HuH-7 (cell line): Measurements from ENCODE around the gene IRF8.

Experiments used
- DNase-seq: peaks from one replicate; pipeline ENCODE4 v3.0.0; 2011; ENCODE audit warnings: low spot score

Gene IRF8

DNA sequence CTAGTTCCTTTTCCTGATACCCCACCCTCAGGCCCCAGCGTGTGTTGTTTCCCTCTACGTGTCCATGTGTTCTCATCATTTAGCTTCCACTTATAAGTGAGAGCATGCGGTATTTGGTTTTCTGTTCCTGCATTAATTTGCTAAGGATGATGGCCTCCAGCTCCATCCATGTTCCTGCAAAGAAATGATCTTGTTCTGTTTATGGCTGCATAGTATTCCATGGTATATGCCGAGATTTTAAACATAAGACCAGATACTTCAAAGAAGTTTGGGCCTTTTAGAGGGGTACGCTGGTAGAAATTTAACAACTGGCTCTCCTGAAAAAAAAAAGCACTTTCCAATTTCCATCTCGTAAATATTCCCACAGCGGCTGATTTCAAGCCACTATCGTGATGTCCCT is 59.8 kb downstream of the IRF8 start:
- no peak for DNase-seq

DNA sequence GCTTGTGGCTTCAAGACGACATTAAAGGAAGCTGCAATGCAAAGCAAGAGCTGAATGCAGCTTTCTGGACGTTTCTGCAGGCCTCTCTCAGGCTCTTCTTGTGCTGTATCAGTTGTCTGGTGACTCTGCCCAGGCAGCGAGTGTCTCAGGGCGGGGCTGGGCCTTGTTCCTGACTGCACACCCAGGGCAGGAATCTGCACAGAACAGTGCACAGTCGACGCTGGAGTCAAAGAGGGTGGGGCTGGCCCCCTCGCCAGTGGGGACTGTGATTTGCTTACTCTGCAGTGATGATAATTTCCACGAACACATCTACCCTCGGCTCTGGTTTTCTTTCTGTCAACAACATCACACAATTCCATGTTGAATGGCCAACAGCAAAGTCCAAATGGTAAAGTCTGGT is 60.7 kb downstream of the IRF8 start:
- DNase-seq: no peak

DNA sequence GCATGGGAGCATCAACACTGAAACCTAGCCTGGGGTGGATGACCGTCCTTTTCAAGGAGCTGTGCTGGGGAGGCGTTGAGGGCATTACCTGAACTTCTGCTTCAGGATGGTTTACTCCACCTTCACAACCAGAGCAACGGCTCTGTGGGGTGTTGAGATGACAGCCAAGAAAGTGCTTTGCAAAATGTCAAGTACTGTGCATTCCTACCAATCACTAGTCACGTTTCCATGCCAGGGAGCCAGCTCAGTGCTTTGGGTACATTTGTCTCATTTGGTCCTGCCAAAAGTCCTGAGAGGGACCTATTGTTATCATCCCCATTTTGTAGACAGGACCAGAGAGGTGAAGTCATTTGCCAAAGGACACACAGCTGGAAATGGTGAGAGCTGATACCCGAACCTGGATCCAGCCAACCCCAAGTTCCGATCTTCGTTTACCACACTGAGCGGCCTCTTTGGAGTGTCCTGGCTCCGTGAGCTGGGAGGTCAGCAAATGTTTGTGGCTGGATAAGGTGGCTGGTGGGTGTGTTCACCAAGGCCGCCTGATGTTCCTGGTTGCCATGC is 61.6 kb downstream of the IRF8 start:
- no peak for DNase-seq

DNA sequence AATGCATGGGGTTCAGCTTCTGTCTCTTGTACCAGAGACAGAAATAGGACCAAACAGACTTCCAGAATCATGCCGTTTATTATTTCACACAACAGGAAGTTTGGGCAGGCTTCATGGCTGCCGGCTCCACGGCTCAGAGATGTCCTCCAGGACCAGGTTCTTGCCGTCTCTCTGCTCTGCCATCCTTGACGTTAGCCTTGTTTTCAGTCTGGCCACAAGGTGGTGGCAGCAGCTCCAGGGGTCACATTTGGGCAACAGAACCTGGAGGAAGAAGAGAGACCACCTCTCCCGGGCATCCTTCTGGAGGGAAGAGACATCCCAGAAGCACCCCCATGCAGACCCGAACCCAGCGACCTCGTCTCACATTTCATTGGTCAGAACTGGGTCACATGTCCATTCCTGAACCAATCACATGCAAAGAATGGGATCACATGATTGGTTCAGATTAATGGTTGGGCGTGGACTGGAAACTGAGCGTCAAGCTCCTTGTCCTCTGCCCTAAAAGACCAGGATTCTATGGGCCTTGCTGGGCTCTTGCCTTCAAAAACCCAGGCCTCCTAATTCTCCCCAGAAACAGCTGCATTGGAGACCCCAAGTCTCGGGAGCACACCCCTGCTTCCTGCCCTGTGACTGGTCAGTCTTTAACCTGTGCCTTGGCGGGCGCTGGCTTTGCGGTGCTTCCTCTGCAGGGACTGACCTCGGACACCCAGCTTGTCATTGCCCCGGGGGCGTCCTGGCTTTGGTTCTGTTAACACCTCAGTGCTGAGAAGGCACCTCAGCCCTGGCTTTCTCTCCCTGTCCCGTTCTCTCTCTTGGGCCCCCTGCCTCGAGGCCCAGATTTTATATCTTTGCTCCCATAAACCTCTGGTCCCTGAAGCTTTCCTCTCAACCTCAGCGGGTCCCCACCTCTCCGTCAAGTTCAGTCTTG is 63.3 kb downstream of the IRF8 start:
- no peak for DNase-seq

DNA sequence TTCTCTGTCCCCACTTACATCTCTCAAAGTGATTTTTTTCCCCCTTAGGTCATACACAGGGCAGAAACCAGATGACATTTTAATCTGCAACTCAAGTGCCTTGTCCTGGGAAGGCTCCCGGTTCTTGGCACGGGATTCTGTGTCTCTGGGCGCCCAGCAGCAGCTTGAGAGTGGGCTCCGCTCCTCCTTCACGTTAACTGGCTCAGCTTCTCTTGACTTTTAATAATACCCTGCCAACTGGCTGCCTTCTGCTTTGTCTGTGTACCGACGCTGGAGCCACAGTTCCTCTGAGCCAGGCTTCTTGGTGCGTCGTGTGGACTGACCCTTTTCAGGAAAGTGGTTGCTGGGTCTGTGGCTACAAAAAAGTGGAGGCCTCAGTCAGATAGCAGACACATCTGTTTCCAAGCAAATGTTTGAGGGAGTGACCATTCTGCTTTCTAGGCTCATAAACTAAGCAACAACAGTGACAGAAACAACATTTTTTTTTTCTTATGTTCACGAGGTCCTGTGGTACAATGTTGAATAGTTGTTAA is 64.9 kb downstream of the IRF8 start:
- no peak for DNase-seq

DNA sequence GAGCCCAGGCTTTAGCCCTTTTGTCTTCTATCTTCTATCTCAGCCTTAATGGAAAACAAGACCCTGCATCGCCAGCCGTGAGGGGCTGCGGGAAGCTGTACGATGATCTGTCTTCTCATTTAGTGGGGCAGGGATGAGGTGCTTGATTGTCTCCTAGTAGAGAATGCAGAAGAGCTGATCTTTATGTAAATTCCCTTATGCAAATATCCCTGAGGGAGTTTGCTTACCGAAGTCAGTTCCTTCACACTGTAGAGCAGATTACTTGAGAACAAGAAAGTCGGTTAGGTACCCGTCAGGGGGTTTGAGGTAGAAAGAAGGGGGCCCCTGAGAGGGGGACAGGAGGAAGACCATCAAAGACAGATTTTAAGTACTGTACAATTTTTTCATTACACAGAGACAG is 66.2 kb downstream of the IRF8 start:
- DNase-seq: no peak

DNA sequence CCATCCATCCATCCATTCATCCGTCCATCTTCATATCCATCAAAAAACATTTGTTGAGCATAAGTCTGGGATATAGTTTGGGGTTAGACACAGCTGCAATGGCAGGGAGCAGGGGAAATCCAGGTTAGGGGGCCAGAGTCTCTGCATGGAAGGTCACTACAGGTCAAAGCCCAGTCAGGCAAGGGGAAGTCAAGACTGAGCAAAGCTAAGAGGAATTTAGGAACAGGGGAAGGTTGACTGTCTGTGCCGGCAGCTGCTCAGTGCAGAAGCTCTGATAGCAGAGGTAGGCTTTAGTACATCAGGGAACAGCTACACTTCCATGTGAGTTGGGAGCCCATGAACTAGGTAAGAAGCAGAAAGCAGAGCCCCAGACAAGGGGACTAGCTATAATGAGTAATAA is 68.1 kb downstream of the IRF8 start:
- DNase-seq: no peak

DNA sequence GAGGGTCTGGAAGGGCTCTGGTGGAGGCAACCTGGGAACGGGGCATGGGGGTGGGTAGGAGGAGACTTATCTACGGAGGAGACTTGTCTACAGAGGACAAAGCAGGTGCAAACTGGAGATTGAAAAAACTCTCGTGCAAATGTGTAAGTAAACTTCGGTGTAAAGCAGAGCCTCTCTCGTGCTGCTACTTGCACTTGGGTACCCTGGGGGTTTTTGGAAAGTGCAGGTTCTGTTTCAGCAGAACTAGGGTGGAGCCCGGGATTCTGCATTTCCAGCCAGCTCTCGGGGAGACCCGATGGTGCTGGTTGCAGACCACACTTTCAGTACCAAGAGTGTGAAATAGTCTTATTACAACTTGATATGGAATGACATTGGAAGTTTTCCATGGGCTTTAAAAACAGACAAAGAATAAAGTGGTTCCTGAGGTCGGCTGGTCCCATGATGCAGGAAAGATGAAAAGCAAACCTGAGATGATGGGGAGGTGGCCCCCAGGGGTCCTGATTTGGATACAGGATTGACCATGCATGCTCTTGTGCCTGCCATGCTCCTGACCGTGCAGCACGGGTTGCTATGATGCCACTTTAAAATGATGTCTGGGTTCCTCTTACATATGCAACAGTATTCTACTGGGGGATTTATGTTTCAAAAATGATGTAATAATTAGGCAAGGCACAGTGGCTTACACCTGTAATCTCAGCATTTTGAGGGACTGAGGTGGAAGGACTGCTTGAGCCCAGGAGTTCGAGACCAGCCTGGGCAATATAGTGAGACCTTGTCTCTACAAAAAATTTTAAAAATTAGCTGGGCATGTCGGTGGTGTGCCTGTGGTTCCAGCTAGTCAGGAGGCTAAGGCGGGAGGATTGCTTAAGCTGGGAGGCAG is 69.3 kb downstream of the IRF8 start:
- no peak for DNase-seq

DNA sequence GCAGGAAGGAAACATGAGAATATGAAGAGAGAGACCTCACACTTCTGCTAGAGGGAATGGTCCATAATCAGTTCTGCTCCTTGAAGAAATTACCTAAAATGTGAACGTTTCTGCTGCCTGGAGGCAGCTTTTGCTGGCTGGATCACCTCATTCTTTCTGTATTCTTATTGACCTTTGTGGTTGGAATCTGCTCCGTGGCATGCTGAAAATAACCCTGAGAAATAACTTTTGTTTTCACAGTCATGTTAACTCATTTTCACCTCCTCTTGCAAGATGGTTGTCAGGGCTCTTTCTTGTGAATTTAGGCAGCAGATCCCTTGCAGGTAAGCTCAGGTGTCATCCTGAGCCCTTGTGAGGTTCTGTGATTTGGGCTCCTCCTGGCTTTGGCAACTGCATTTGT is 70.2 kb downstream of the IRF8 start:
- no peak for DNase-seq

DNA sequence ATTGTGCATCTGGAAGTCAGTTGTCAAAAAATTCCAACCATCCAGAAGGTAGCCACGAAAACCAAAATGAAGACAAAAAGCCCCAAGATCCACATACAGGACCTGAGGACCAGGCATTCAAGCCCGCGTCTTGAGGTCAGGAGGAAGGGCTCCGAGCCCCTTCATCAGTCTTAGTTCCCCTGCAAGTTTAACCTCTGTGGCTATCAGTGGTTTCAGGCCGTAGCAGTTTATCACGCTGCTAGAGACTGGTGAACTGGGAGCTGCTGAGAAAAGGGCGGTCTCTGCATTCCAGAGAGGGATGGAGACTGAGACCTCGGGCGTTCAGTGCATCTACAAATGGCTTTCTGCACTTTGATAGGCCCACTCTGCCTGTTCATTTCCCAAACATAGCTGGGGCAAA is 70.6 kb downstream of the IRF8 start:
- no peak for DNase-seq

DNA sequence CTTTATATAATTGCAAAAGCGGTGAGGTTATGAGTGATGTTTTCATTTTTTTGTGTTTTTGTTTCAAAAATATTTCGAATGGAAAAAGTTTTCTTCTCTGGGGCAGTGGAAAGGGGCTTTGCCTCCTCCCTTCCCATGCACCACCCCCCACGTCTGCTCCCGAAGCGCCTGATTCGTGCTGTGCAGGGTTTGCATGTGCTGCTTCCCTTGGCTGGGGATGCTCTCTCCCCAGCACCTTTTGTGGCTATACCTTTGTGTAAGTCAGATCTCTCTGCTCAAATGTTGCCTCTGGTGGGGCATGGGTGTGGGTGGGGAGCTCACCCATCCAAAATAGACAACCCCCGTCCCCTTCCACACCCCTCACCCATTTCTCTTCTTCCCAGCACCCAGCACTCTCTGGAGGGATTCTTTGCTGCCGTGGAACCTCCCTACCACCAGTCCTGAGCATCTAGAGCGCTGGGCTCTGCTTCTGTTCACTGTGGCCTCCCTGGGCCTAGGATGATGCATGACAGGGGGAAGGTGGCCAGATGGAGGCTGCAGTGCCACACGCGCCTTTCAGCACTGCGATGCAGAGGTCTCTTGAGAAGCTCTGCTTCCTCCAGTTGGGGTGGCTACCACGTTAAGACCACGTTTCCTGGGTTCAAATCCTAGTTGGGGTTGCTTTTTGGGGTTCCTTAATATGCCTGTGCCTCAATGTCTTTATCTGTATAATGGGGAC is 71.2 kb downstream of the IRF8 start:
- DNase-seq: no peak

DNA sequence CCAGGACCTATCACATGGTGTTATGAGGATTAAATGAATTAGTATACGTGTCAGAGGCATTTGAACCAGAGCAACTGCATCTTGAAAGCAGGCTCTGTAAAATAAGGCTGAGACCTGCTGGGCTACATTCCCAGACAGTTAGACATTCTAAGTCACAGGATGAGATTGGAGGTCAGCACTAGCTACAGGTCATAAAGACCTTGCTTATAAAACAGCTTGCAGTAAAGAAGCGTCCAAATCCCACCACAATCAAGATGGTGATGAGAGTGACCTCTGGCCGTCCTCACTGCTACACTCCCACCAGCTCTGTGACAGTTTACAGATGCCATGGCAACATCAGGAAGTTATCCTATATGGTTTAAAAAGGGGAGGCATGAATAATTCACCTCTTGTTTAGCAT is 71.8 kb downstream of the IRF8 start:
- DNase-seq: no peak
